SK-N-SH treated with all-trans-retinoic acid at 6 μM for 48 hours (cell line): ENCODE data around the gene CD300C.

ENCODE experiments used
- ATAC-seq: fragments of 200-7000 bp; cut with Tn5 transposase; 3 replicates; pipeline ENCODE4 v1.9.1; 2020; ENCODE audit warnings: mild to moderate bottlenecking, moderate library complexity
- ARNTL ChIP-seq: fragments of 450-650 bp; formaldehyde crosslinking; IDR thresholded peaks from 2 replicates; pipeline ENCODE4 v1.5.0; 2020; ENCODE audit warnings: low read depth, mild to moderate bottlenecking, moderate library complexity, borderline replicate concordance
- BACH2 ChIP-seq: fragments of 250-450 bp; sonication (Bioruptor Pico); IDR thresholded peaks from 2 replicates; pipeline ENCODE4 v1.9.0; 2021; ENCODE audit warnings: mild to moderate bottlenecking, borderline replicate concordance
- CSDC2 ChIP-seq: fragments of 250-450 bp; sonication (Bioruptor Pico); IDR thresholded peaks from 2 replicates; pipeline ENCODE4 v1.5.0; 2020; ENCODE audit warnings: mild to moderate bottlenecking, moderate library complexity
- CSRNP3 ChIP-seq: fragments of 250-450 bp; sonication (Bioruptor Pico); IDR thresholded peaks from 2 replicates; pipeline ENCODE4 v1.5.1; 2021; ENCODE audit warnings: mild to moderate bottlenecking, moderate library complexity
- ESRRG ChIP-seq: fragments of 250-450 bp; sonication (Bioruptor Pico); IDR thresholded peaks from 2 replicates; pipeline ENCODE4 v1.6.1; 2021; ENCODE audit warnings: mild to moderate bottlenecking
- GLIS3 ChIP-seq: fragments of 250-450 bp; sonication (Bioruptor Pico); IDR thresholded peaks from 2 replicates; pipeline ENCODE4 v1.5.0; 2020; ENCODE audit warnings: mild to moderate bottlenecking, moderate library complexity
- ISL1 ChIP-seq: fragments of 250-450 bp; sonication (Bioruptor Pico); IDR thresholded peaks from 2 replicates; pipeline ENCODE4 v2.1.2; 2022; ENCODE audit warnings: mild to moderate bottlenecking, moderate library complexity
- OSR1 ChIP-seq: fragments of 250-450 bp; sonication (Bioruptor Pico); IDR thresholded peaks from 2 replicates; pipeline ENCODE4 v1.8.0; 2022; ENCODE audit warnings: moderate library complexity, mild to moderate bottlenecking, inconsistent platforms
- PATZ1 ChIP-seq: fragments of 250-450 bp; sonication (Bioruptor Pico); IDR thresholded peaks from 2 replicates; pipeline ENCODE4 v1.8.0; 2020; ENCODE audit warnings: mild to moderate bottlenecking, moderate library complexity, borderline replicate concordance
- PPARA ChIP-seq: fragments of 250-450 bp; sonication (Bioruptor Pico); IDR thresholded peaks from 2 replicates; pipeline ENCODE4 v1.5.0; 2020; ENCODE audit warnings: mild to moderate bottlenecking, borderline replicate concordance
- RARB ChIP-seq: fragments of 250-450 bp; sonication (Bioruptor Pico); IDR thresholded peaks from 2 replicates; pipeline ENCODE4 v1.8.0; 2021; ENCODE audit warnings: mild to moderate bottlenecking, moderate library complexity
- SNAI2 ChIP-seq: fragments of 250-450 bp; sonication (Bioruptor Pico); IDR thresholded peaks from 2 replicates; pipeline ENCODE4 v1.5.0; 2020; ENCODE audit warnings: mild to moderate bottlenecking, moderate library complexity
- TCF4 ChIP-seq: fragments of 250-450 bp; sonication (Bioruptor Pico); IDR thresholded peaks from 2 replicates; pipeline ENCODE4 v1.8.0; 2021; ENCODE audit warnings: mild to moderate bottlenecking, moderate library complexity, borderline replicate concordance
- TOX ChIP-seq: fragments of 250-450 bp; sonication (Bioruptor Pico); IDR thresholded peaks from 2 replicates; pipeline ENCODE4 v1.8.0; 2021; ENCODE audit warnings: mild to moderate bottlenecking, moderate library complexity, borderline replicate concordance
- ZC3H10 ChIP-seq: fragments of 250-450 bp; sonication (Bioruptor Pico); IDR thresholded peaks from 2 replicates; pipeline ENCODE4 v1.5.1; 2021; ENCODE audit warnings: mild to moderate bottlenecking, moderate library complexity
- ZFP3 ChIP-seq: fragments of 250-450 bp; sonication (Bioruptor Pico); IDR thresholded peaks from 2 replicates; pipeline ENCODE4 v1.5.0; 2020; ENCODE audit warnings: mild to moderate bottlenecking, moderate library complexity
- ZFP30 ChIP-seq: fragments of 450-650 bp; formaldehyde crosslinking; IDR thresholded peaks from 2 replicates; pipeline ENCODE4 v1.5.0; 2022; ENCODE audit warnings: mild to moderate bottlenecking, moderate library complexity
- ZNF565 ChIP-seq: fragments of 450-650 bp; formaldehyde crosslinking; conservative IDR thresholded peaks from 2 replicates; pipeline ENCODE4 v1.5.0; 2020; ENCODE audit warnings: low read depth, mild to moderate bottlenecking, moderate library complexity
- ZNF70 ChIP-seq: fragments of 450-650 bp; formaldehyde crosslinking; IDR thresholded peaks from 2 replicates; pipeline ENCODE4 v1.5.0; 2020; ENCODE audit warnings: mild to moderate bottlenecking, moderate library complexity
- ZNF8 ChIP-seq: fragments of 450-650 bp; formaldehyde crosslinking; IDR thresholded peaks from 2 replicates; pipeline ENCODE4 v1.5.0; 2020; ENCODE audit warnings: mild to moderate bottlenecking, moderate library complexity
- TF ChIP-seq, protein P1 (sequence below): fragments of 250-450 bp; sonication (Bioruptor Pico); IDR thresholded peaks from 2 replicates; pipeline ENCODE4 v1.5.1; 2020; ENCODE audit warnings: low read depth, mild to moderate bottlenecking, moderate library complexity
- TF ChIP-seq, protein P2 (sequence below): fragments of 250-450 bp; sonication (Bioruptor Pico); IDR thresholded peaks from 2 replicates; pipeline ENCODE4 v1.5.0; 2020; ENCODE audit warnings: mild to moderate bottlenecking, moderate library complexity

Gene CD300C

GRCh38 chr17:74545843-74546230, at the start of gene CD300C:
Gene CD300C, minus strand, starts transcription at chr17:74546115. Its CDS starts 333 bp downstream, at chr17:74545782.
- TF ChIP-seq CSDC2 = no peak
- TF ChIP-seq, protein P1, sequence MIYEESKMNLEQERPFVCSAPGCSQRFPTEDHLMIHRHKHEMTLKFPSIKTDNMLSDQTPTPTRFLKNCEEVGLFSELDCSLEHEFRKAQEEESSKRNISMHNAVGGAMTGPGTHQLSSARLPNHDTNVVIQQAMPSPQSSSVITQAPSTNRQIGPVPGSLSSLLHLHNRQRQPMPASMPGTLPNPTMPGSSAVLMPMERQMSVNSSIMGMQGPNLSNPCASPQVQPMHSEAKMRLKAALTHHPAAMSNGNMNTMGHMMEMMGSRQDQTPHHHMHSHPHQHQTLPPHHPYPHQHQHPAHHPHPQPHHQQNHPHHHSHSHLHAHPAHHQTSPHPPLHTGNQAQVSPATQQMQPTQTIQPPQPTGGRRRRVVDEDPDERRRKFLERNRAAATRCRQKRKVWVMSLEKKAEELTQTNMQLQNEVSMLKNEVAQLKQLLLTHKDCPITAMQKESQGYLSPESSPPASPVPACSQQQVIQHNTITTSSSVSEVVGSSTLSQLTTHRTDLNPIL (CRISPR knock-in tag) = no peak
- no peak for TF ChIP-seq ESRRG (CRISPR knock-in tag)
- no peak for TF ChIP-seq ZNF8 (CRISPR knock-in tag)
- TF ChIP-seq CSRNP3 = no peak
- no peak for TF ChIP-seq SNAI2 (CRISPR knock-in tag)
- TF ChIP-seq TOX (CRISPR knock-in tag) = no peak
- TF ChIP-seq RARB (CRISPR knock-in tag) = no peak
- TF ChIP-seq ZFP3 (CRISPR knock-in tag) = no peak
- TF ChIP-seq ARNTL (CRISPR knock-in tag) = no peak
- no peak for TF ChIP-seq ZNF70
- no peak for TF ChIP-seq ISL1 (CRISPR knock-in tag)
- TF ChIP-seq ZC3H10 (CRISPR knock-in tag) = no peak
- TF ChIP-seq OSR1 (CRISPR knock-in tag) = no peak
- TF ChIP-seq PATZ1 = no peak
- TF ChIP-seq GLIS3 (CRISPR knock-in tag) = no peak
- TF ChIP-seq BACH2 = no peak
- no peak for TF ChIP-seq PPARA (CRISPR knock-in tag)
- no peak for ATAC-seq

GRCh38 chr17:74595037-74595750, 49.3 kb upstream of the CD300C start:
- TF ChIP-seq, protein P2, sequence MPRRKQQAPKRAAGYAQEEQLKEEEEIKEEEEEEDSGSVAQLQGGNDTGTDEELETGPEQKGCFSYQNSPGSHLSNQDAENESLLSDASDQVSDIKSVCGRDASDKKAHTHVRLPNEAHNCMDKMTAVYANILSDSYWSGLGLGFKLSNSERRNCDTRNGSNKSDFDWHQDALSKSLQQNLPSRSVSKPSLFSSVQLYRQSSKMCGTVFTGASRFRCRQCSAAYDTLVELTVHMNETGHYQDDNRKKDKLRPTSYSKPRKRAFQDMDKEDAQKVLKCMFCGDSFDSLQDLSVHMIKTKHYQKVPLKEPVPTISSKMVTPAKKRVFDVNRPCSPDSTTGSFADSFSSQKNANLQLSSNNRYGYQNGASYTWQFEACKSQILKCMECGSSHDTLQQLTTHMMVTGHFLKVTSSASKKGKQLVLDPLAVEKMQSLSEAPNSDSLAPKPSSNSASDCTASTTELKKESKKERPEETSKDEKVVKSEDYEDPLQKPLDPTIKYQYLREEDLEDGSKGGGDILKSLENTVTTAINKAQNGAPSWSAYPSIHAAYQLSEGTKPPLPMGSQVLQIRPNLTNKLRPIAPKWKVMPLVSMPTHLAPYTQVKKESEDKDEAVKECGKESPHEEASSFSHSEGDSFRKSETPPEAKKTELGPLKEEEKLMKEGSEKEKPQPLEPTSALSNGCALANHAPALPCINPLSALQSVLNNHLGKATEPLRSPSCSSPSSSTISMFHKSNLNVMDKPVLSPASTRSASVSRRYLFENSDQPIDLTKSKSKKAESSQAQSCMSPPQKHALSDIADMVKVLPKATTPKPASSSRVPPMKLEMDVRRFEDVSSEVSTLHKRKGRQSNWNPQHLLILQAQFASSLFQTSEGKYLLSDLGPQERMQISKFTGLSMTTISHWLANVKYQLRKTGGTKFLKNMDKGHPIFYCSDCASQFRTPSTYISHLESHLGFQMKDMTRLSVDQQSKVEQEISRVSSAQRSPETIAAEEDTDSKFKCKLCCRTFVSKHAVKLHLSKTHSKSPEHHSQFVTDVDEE (CRISPR knock-in tag) = no peak
- TF ChIP-seq CSDC2 (no peak), ZNF70 (no peak), TCF4 (CRISPR knock-in tag) (no peak), ARNTL (CRISPR knock-in tag) (no peak), ZNF8 (CRISPR knock-in tag) (no peak), BACH2 (no peak), GLIS3 (CRISPR knock-in tag) (no peak), OSR1 (CRISPR knock-in tag) (no peak), ZNF565 (CRISPR knock-in tag) (no peak), ZC3H10 (CRISPR knock-in tag) (no peak), ZFP30 (CRISPR knock-in tag) (no peak)
- TF ChIP-seq, protein P1 (CRISPR knock-in tag) = no peak
- no peak for ATAC-seq
